ENCODE measurements around the gene RPS6KB2. TPM values are rescaled to one million over a fixed set of nuclear protein-coding genes. Genes with fewer than 3 reads are reported as not detected.

The RPS6KB2 gene
- total RNA-seq, 4 donors from 2014 or later: 25.6 to 45.0 (median 30.7) TPM

GRCh38 chr11:67419325-67420049 lies 8.8 kb upstream of the RPS6KB2 start:
- H3K36me3 ChIP-seq: no peaks in the 10 kb centered on the region
- no peak overlapping the region for H3K4me3 ChIP-seq
- no peaks in the 10 kb centered on the region for H3K9me3 ChIP-seq
- H3K27me3 ChIP-seq: no peaks in the 10 kb centered on the region
- no peak overlapping the region for H3K27ac ChIP-seq
- peaks cover 0 to 14% of the 10 kb centered on the region in 2 donors for H3K4me1 ChIP-seq
- DNase-seq: no peak
- no peak for TF ChIP-seq POLR2A (IDR thresholded peaks at IDR 0.05)
- TF ChIP-seq, protein P1, sequence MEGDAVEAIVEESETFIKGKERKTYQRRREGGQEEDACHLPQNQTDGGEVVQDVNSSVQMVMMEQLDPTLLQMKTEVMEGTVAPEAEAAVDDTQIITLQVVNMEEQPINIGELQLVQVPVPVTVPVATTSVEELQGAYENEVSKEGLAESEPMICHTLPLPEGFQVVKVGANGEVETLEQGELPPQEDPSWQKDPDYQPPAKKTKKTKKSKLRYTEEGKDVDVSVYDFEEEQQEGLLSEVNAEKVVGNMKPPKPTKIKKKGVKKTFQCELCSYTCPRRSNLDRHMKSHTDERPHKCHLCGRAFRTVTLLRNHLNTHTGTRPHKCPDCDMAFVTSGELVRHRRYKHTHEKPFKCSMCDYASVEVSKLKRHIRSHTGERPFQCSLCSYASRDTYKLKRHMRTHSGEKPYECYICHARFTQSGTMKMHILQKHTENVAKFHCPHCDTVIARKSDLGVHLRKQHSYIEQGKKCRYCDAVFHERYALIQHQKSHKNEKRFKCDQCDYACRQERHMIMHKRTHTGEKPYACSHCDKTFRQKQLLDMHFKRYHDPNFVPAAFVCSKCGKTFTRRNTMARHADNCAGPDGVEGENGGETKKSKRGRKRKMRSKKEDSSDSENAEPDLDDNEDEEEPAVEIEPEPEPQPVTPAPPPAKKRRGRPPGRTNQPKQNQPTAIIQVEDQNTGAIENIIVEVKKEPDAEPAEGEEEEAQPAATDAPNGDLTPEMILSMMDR (IDR thresholded peaks at IDR 0.05): no peak
- intact Hi-C loops (cut with DNase I; ENCODE audit: low total_unique reads): no loop called here

DNA sequence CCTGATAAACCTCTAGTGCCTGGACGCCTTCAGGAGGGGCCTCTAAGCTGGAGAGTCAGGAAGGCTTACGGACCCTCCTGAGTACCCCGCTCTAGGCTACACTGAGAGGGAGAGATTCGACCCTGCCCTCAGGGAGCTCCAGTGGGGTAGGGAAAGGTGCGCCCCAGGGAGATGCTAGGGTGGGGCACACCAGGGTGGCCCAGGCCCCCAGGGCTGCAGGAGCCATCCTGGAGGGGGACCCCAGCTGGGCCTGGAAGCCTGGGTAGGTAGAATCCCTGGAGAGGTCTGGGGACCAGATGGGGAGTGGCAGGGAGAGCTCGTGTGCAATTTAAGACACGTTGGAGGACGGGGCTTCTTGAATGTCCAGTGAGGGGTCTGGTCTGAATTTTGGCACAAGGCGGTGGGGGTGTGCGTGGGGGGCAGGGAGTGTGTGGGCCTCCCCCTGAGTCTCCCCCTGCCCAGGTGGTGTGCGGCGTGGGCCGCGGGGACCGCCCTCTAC lies 8.1 kb upstream of the RPS6KB2 start:
- no peak for TF ChIP-seq POLR2A (IDR thresholded peaks at IDR 0.05)
- TF ChIP-seq, protein P1 (IDR thresholded peaks at IDR 0.05): no peak
- peaks cover 0 to 14% of the 10 kb centered on the region in 2 donors for H3K4me1 ChIP-seq
- DNase-seq: no peak
- H3K27ac ChIP-seq: peak overlapping the region; percentile 72 to 91
- peak overlapping the region; percentile 26 to 65 for H3K4me3 ChIP-seq
- intact Hi-C loops (cut with DNase I; ENCODE audit: low total_unique reads): no loop called here
- no peaks in the 10 kb centered on the region for H3K9me3 ChIP-seq
- no peaks in the 10 kb centered on the region for H3K27me3 ChIP-seq
- no peaks in the 10 kb centered on the region for H3K36me3 ChIP-seq

DNA sequence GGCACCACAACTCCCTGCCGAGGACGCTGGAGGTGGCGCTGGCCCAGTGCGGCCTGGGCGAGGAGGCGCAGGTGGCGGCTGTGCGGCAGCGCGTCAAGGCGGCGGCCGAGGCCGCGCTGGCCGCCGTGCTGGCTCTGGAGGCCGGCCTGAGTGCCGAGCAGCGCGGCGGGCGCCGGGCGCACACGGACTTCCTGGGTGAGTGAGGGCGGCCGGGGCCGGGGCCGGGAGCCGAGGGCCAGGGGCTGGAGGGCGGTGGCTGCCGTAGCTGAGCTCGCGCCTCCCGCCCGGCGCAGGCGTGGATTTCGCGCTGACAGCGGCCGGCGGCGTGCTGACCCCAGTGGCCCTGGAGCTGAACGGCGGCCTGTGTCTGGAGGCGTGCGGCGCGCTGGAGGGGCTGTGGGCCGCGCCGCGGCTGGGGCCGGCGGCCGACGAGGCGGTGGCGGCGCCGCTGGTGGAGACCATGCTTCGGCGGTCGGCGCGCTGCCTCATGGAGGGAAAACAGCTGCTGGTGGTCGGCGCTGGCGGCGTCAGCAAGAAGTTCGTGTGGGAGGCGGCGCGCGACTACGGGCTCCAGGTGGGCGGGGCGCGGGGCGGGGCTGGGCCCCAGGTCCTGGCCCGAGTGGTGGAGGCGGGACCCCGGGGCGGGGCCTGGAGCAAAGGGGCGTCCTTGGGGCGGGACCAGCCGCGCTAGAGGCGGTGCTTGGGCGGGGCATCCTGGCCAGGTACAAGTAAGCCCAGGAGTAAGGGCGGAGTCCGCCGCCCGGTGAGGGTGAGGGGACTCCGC lies 7.5 kb upstream of the RPS6KB2 start:
- intact Hi-C loops (cut with DNase I; ENCODE audit: low total_unique reads): no loop called here

GRCh38 chr11:67421430-67422031 lies 6.8 kb upstream of the RPS6KB2 start:
- H3K27ac ChIP-seq: peak overlapping the region; percentile 57 to 91
- TF ChIP-seq POLR2A (IDR thresholded peaks at IDR 0.05): no peak
- H3K9me3 ChIP-seq: no peaks in the 10 kb centered on the region
- H3K4me1 ChIP-seq: peaks cover 0 to 8% of the 10 kb centered on the region in 2 donors
- no peaks in the 10 kb centered on the region for H3K36me3 ChIP-seq
- peak overlapping the region; percentile 26 to 65 for H3K4me3 ChIP-seq
- intact Hi-C loops (cut with DNase I; ENCODE audit: low total_unique reads): no loop called here
- DNase-seq: no peak
- H3K27me3 ChIP-seq: no peaks in the 10 kb centered on the region

More for the DNA sequence above, 7.5 kb upstream of the RPS6KB2 start:
- Histone ChIP-seq H3K36me3 (no peaks in the 10 kb centered on the region), H3K4me3 (peak overlapping the region; percentile 26 to 65), H3K27me3 (no peaks in the 10 kb centered on the region), H3K9me3 (no peaks in the 10 kb centered on the region), H3K4me1 (peaks cover 0 to 11% of the 10 kb centered on the region in 2 donors), H3K27ac (peak overlapping the region; percentile 72 to 91)
- peak; percentile 78 to 83 for TF ChIP-seq POLR2A (IDR thresholded peaks at IDR 0.05)
- TF ChIP-seq, protein P1 (IDR thresholded peaks at IDR 0.05): peak in 2 of 4 experiments; percentile 15 to 38
- DNase-seq: peak; percentile 95 to 96

- H3K4me1 ChIP-seq: peaks cover 0 to 8% of the 10 kb centered on the region in 2 donors
- TF ChIP-seq, protein P1 (IDR thresholded peaks at IDR 0.05): no peak
- TF ChIP-seq POLR2A (IDR thresholded peaks at IDR 0.05): no peak
- H3K9me3 ChIP-seq: no peaks in the 10 kb centered on the region
- no peak for DNase-seq
- intact Hi-C loops (cut with DNase I; ENCODE audit: low total_unique reads): no loop called here
- no peak overlapping the region for H3K27ac ChIP-seq
- H3K4me3 ChIP-seq: no peak overlapping the region
- no peaks in the 10 kb centered on the region for H3K27me3 ChIP-seq
- H3K36me3 ChIP-seq: no peaks in the 10 kb centered on the region
These were observed 5.4 kb upstream of the RPS6KB2 start for GRCh38 chr11:67422891-67423290.

All from uterus (tissue), 4 donors.